H1 (cell line): Measurements from ENCODE around the gene GALR2. TPM values are rescaled to one million over a fixed set of nuclear protein-coding genes. Genes with fewer than 3 reads are reported as not detected.

Experiments
- CTCF ChIA-PET: fragments of 300-600 bp; sonication (Branson Sonifier 250); formaldehyde crosslinking; loops from one replicate; lab custom pipeline; 2021; ENCODE audit not compliant: partially characterized antibody; lab: Charles Lee
- POLR2A ChIA-PET: fragments of 300-600 bp; sonication (Branson Sonifier 250); formaldehyde crosslinking; loops from one replicate; lab custom pipeline; 2021; ENCODE audit warnings: inconsistent platforms; ENCODE audit not compliant: partially characterized antibody; lab: Charles Lee
- DNase-seq, 2 experiments: peaks; one replicate each; pipeline versions ENCODE4 v3.0.0 to v3.0.0-alpha.2; 2010 to 2022; ENCODE audit warnings: low spot score in 2 of 2, low read depth in 1 of 2, mixed read lengths in 1 of 2
- FAIRE-seq: peaks from 2 replicates; lab custom pipeline; 2011; peaks lifted over from hg19 to GRCh38; lab: Jason Lieb, UNC
- H2AFZ ChIP-seq: 2 replicates; pipeline ENCODE4 v1.8.1; 2012; ENCODE audit warnings: low read length, inconsistent platforms
- H2AK5ac ChIP-seq: 2 replicates; pipeline ENCODE4 v1.6.1; 2013; ENCODE audit warnings: low read depth, low read length
- H2BK120ac ChIP-seq: replicated peaks from 2 replicates; pipeline ENCODE3; 2013; ENCODE audit warnings: low read depth, low read length, inconsistent platforms
- H2BK12ac ChIP-seq: 2 replicates; pipeline ENCODE4 v1.6.1; 2013; ENCODE audit warnings: low read depth, low read length
- H2BK15ac ChIP-seq: 2 replicates; pipeline ENCODE4 v1.6.1; 2013; ENCODE audit warnings: low read length
- H2BK20ac ChIP-seq: 2 replicates; pipeline ENCODE4 v1.6.1; 2013; ENCODE audit warnings: low read length
- H2BK5ac ChIP-seq: 2 replicates; pipeline ENCODE4 v1.6.1; 2013; ENCODE audit warnings: low read depth, low read length
- H3K14ac ChIP-seq: 2 replicates; pipeline ENCODE4 v1.6.1; 2013; ENCODE audit warnings: inconsistent platforms; ENCODE audit not compliant: insufficient read length
- H3K18ac ChIP-seq: 2 replicates; pipeline ENCODE4 v1.6.1; 2013; ENCODE audit warnings: low read length; ENCODE audit errors: extremely low read depth
- H3K23ac ChIP-seq: 2 replicates; pipeline ENCODE4 v1.6.1; 2013; ENCODE audit warnings: inconsistent platforms; ENCODE audit not compliant: insufficient read length
- H3K23me2 ChIP-seq: 2 replicates; pipeline ENCODE4 v1.6.1; 2013; ENCODE audit warnings: low read depth, low read length
- H3K27ac ChIP-seq: 2 replicates; pipeline ENCODE4 v1.6.1; 2011; ENCODE audit warnings: low read depth, low read length, inconsistent platforms
- H3K27me3 ChIP-seq, 4 experiments: replicated peaks in 1 of 4; 1 replicate in 1 of 4; 2 replicates in 3 of 4; pipeline versions ENCODE4 v1.6.1 to v1.8.1; 2011 to 2013; ENCODE audit warnings: low read length in 3 of 4, mild to moderate bottlenecking in 3 of 4, inconsistent platforms in 2 of 4, mixed read lengths in 2 of 4, moderate library complexity in 1 of 4; ENCODE audit not compliant: control insufficient read depth in 3 of 4, insufficient read depth in 3 of 4; ENCODE audit errors: extremely low read depth in 1 of 4
- H3K36me3 ChIP-seq, 4 experiments: 2 replicates each; pipeline versions ENCODE4 v1.6.1 to v1.8.1; 2011 to 2013; ENCODE audit warnings: mild to moderate bottlenecking in 4 of 4, low read length in 3 of 4, moderate library complexity in 2 of 4, control low read depth in 1 of 4, inconsistent platforms in 1 of 4; ENCODE audit not compliant: insufficient read depth in 4 of 4, control insufficient read depth in 2 of 4
- H3K4ac ChIP-seq: replicated peaks from 2 replicates; pipeline ENCODE3; 2013; ENCODE audit warnings: low read length, low read depth, mixed read lengths, inconsistent platforms; ENCODE audit not compliant: insufficient read length
- H3K4me1 ChIP-seq, 4 experiments: replicated peaks in 1 of 4; 1 replicate in 1 of 4; 2 replicates in 3 of 4; pipeline versions ENCODE4 v1.6.1 to v1.8.1; 2011 to 2013; ENCODE audit warnings: low read length in 3 of 4, inconsistent platforms in 2 of 4, mixed read lengths in 1 of 4; ENCODE audit not compliant: insufficient read depth in 4 of 4, control insufficient read depth in 3 of 4
- H3K4me2 ChIP-seq, 2 experiments: 2 replicates each; pipeline versions ENCODE4 v1.6.1 to v1.8.1; 2011 to 2013; ENCODE audit warnings: low read depth in 2 of 2, low read length in 2 of 2, control low read depth in 1 of 2, inconsistent platforms in 1 of 2, mild to moderate bottlenecking in 1 of 2; ENCODE audit not compliant: insufficient read depth in 1 of 2
- H3K4me3 ChIP-seq, 4 experiments: fragments of 200-600, 300-600 bp in 1 of 4; sonication (generic), shearing (Covaris generic), sonication (Bioruptor Twin) in 1 of 4; 2 replicates each; pipeline versions ENCODE4 v1.5.1 to v1.8.1; 2011 to 2016; ENCODE audit warnings: low read length in 4 of 4, low read depth in 3 of 4, control low read depth in 2 of 4, inconsistent platforms in 2 of 4, mild to moderate bottlenecking in 2 of 4, mixed read lengths in 1 of 4, moderate library complexity in 1 of 4; ENCODE audit not compliant: insufficient read depth in 2 of 4; ENCODE audit errors: extremely low read depth in 1 of 4
- H3K56ac ChIP-seq: replicated peaks from 2 replicates; pipeline ENCODE3; 2013; ENCODE audit warnings: low read depth, mild to moderate bottlenecking, mixed read lengths, low read length, inconsistent platforms; ENCODE audit not compliant: insufficient read length
- H3K79me1 ChIP-seq: 2 replicates; pipeline ENCODE4 v1.6.1; 2013; ENCODE audit warnings: low read depth, low read length, control low read depth
- H3K79me2 ChIP-seq, 2 experiments: 2 replicates each; pipeline versions ENCODE4 v1.6.1 to v1.8.1; 2012 to 2013; ENCODE audit warnings: low read length in 2 of 2, mild to moderate bottlenecking in 2 of 2, inconsistent platforms in 1 of 2; ENCODE audit not compliant: insufficient read depth in 2 of 2, control insufficient read depth in 1 of 2
- H3K9ac ChIP-seq, 4 experiments: replicated peaks in 1 of 4; 1 replicate in 1 of 4; 2 replicates in 3 of 4; pipeline versions ENCODE4 v1.6.1 to v1.8.1; 2011 to 2013; ENCODE audit warnings: low read depth in 3 of 4, low read length in 3 of 4, control low read depth in 2 of 4, mild to moderate bottlenecking in 2 of 4, moderate library complexity in 2 of 4, inconsistent platforms in 1 of 4; ENCODE audit errors: extremely low read depth in 1 of 4
- H3K9me3 ChIP-seq, 2 experiments: 2 replicates each; pipeline versions ENCODE4 v1.6.1 to v1.8.1; 2012 to 2013; ENCODE audit warnings: mild to moderate bottlenecking in 2 of 2, moderate library complexity in 2 of 2, control low read depth in 1 of 2, inconsistent platforms in 1 of 2, low read depth in 1 of 2, low read length in 1 of 2, mixed read lengths in 1 of 2; ENCODE audit not compliant: insufficient read depth in 2 of 2
- H4K20me1 ChIP-seq, 2 experiments: replicated peaks in 1 of 2; 2 replicates each; pipeline versions ENCODE3 to v1.8.1; 2011 to 2013; ENCODE audit warnings: inconsistent platforms in 2 of 2, low read length in 2 of 2, mild to moderate bottlenecking in 1 of 2; ENCODE audit not compliant: insufficient read depth in 2 of 2, control insufficient read depth in 1 of 2
- H4K5ac ChIP-seq: 2 replicates; pipeline ENCODE4 v1.6.1; 2013; ENCODE audit warnings: low read length, low read depth, mixed read lengths, inconsistent platforms; ENCODE audit not compliant: insufficient read length
- H4K8ac ChIP-seq: 2 replicates; pipeline ENCODE4 v1.8.0; 2013; ENCODE audit warnings: mild to moderate bottlenecking, moderate library complexity, low read length, inconsistent platforms; ENCODE audit not compliant: insufficient read depth; ENCODE audit errors: extremely low read depth
- H4K91ac ChIP-seq: replicated peaks from 2 replicates; pipeline ENCODE3; 2013; ENCODE audit warnings: low read length, mixed read lengths, inconsistent platforms; ENCODE audit not compliant: insufficient read length
- BCL11A ChIP-seq, 2 experiments: IDR thresholded peaks; one replicate each; pipeline ENCODE4 v1.6.1; 2011; ENCODE audit warnings: low read depth in 2 of 2, low read length in 2 of 2, mild to moderate bottlenecking in 2 of 2
- CBX5 ChIP-seq: fragments of 300-800, 300-1000 bp; sonication (generic); IDR thresholded peaks from 2 replicates; pipeline ENCODE4 v1.7.1; 2016; ENCODE audit warnings: antibody characterized with exemption, low read length, low read depth
- CHD1 ChIP-seq: IDR thresholded peaks from 2 replicates; pipeline ENCODE4 v1.6.1; 2012; ENCODE audit warnings: low read depth, low read length, improper control_type of control experiment
- GTF2F1 ChIP-seq: IDR thresholded peaks from 2 replicates; pipeline ENCODE4 v1.6.1; 2012; ENCODE audit warnings: low read depth, low read length, improper control_type of control experiment, borderline replicate concordance
- HDAC6 ChIP-seq: IDR thresholded peaks from one replicate; pipeline ENCODE4 v1.7.1; 2012; ENCODE audit warnings: low read depth, mild to moderate bottlenecking, inconsistent platforms, low read length, moderate library complexity
- JUN ChIP-seq: IDR thresholded peaks from 2 replicates; pipeline ENCODE4 v1.6.1; 2011; ENCODE audit warnings: low read depth, mild to moderate bottlenecking, improper control_type of control experiment, low read length
- SIRT6 ChIP-seq: IDR thresholded peaks from one replicate; pipeline ENCODE4 v1.7.1; 2012; ENCODE audit warnings: low read length, inconsistent platforms
- TAF7 ChIP-seq: optimal IDR thresholded peaks from 2 replicates; pipeline ENCODE3; 2011; ENCODE audit warnings: low read depth, mild to moderate bottlenecking, inconsistent platforms, low read length, moderate library complexity, borderline replicate concordance
- ZNF274 ChIP-seq: IDR thresholded peaks from 2 replicates; pipeline ENCODE4 v1.7.0; 2012; ENCODE audit warnings: low read length, borderline replicate concordance; ENCODE audit errors: extremely low read depth
- WGBS, 2 experiments: shearing (Covaris generic) in 1 of 2; methylation state at CpG; one replicate each; pipeline versions ENCODE4 v1.1.6 to v1.1.7; 2013 to 2015; ENCODE audit warnings: low lambda C conversion rate in 2 of 2, mixed read lengths in 2 of 2, inconsistent platforms in 1 of 2, low coverage in 1 of 2, missing lambda C conversion rate in 1 of 2; ENCODE audit not compliant: insufficient replicate concordance in 2 of 2, insufficient coverage in 1 of 2, insufficient read length in 1 of 2; ENCODE audit errors: extremely low coverage in 1 of 2, missing lambda C conversion rate in 1 of 2; 5-methylcytosine and 5-hydroxymethylcytosine counted together
- polyA plus RNA-seq, 7 experiments: library from polyadenylated mRNA; depleted of rRNA in 3 of 7; stranded (reverse) in 5 of 7; unstranded in 2 of 7; fragments of >200 nt in 5 of 7; fragments of 200-250 nt in 2 of 7; gene quantifications; 1 replicate in 5 of 7; 2 replicates in 1 of 7; 4 replicates in 1 of 7; pipeline versions ENCODE4 v1.2.1 to v1.2.3, GENCODE V29; 2011 to 2013; ENCODE audit warnings: missing spikeins in 2 of 7, mixed read lengths in 2 of 7
- total RNA-seq: library from RNA; stranded (reverse); fragmentation: NEBNext Ultra II Directional; extraction: Animal tissue kit (Norgen Biotek cat#: 25700); gene quantifications from 2 replicates; pipeline ENCODE4 v1.2.1, GENCODE V29; 2021
- TF ChIP-seq, protein P1 (sequence below): IDR thresholded peaks from 2 replicates; pipeline ENCODE4 v1.6.1; 2012; ENCODE audit warnings: low read length, inconsistent platforms

GALR2 gene
- total and polyA plus RNA-seq, 2 of the 8 experiments (the other 6 are each of a cell fraction or from before 2014, with no cell fraction given) = 0.86 to 2.2 TPM

DNA sequence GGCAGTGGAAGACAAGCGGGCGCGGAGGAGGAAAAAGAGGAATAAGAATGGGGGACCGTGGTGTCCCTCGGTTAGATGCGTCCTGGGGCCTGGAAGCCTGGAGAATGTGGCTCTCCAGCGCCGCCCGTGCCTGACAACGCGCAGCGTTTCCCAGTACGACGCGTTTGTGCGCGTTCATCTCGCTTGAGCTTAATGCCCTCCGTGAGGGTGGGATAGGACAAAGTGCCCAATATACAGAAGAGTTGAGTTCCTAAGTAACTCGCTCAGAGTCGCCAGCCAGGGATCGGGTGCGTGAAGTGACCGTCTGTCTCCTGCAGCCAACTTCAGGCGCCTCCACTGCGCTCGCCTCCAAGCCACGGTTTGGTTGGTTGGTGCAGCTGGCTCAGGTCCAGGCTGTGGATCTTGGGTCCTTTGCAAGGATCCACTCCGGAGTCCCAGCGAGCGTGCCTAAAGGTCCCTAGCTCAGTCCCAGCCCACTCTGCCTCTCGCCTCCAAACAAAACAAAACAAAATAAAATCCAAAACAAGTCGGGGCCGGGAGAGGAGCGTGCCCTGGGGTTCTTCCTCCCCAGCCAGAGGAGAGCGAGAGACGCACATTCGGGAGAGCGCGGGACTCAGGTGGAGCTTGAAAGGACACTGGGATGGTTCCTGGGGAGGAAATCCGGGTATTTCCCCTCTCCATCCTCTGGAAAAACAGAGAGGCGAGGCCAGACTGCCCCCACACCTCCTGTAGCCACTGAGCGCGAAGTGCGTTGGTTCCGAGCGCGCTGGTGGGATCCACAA, 974 bp downstream of the GALR2 start:
- peaks cover 2 to 17% of the 10 kb centered on the region in 2 experiments for H4K20me1 ChIP-seq
- H3K4me3 ChIP-seq = peak overlapping the region; percentile 21 to 60 (median 40); a peak in 5 of 8 replicates
- no peak for FAIRE-seq
- H4K91ac ChIP-seq = no peak overlapping the region
- H2AFZ ChIP-seq = no peak overlapping the region; the same call in 1 of the 2 replicates
- H3K4me2 ChIP-seq = peak overlapping the region; percentile 77 to 79
- no peak overlapping the region for H2BK5ac ChIP-seq
- no peak overlapping the region for H2BK120ac ChIP-seq
- H3K9ac ChIP-seq = no peak overlapping the region; a peak in 1 of 7 replicates
- 10% methylated on average over 48 of the region's 48 CpGs; no CpG with 5 or more reads in 1 of the 2 experiments for WGBS, 2 experiments
- H3K18ac ChIP-seq = no peak overlapping the region
- H2AK5ac ChIP-seq = no peak overlapping the region
- no peak overlapping the region for H3K23ac ChIP-seq
- CTCF ChIA-PET = interaction anchor here (0.5 to 7.6 kb wide), 20 partner anchors 8 to 254 kb away, joined by 3 to 36 read pairs (median 4); partner anchors contain the start of genes CDK3 and EXOC7
- H2BK12ac ChIP-seq = peak overlapping the region; percentile 29; the same call in 1 of the 2 replicates
- H3K36me3 ChIP-seq = no peaks in the 10 kb centered on the region; a peak in 1 of 8 replicates
- no peak overlapping the region for H3K27ac ChIP-seq
- H4K8ac ChIP-seq = peak overlapping the region; percentile 7; the same call in 1 of the 2 replicates
- POLR2A ChIA-PET = interaction anchor here (0.6 to 2.9 kb wide), 10 partner anchors 11 to 295 kb away, joined by 3 to 10 read pairs (median 4); partner anchors contain the start of gene EXOC7
- DNase-seq = peak in 1 of 2 experiments; percentile 81
- H4K5ac ChIP-seq = no peak overlapping the region
- peaks cover 6% of the 10 kb centered on the region; the same call in 1 of the 2 replicates for H3K79me1 ChIP-seq
- H3K9me3 ChIP-seq = no peaks in the 10 kb centered on the region
- H3K27me3 ChIP-seq = peaks cover 54 to 72% (median 68%) of the 10 kb centered on the region in 4 experiments
- peaks cover 31% of the 10 kb centered on the region for H3K23me2 ChIP-seq
- H3K4me1 ChIP-seq = peaks cover 0 to 54% (median 36%) of the 10 kb centered on the region in 4 experiments; a peak in 6 of 7 replicates
- no peak overlapping the region for H3K56ac ChIP-seq
- peaks cover 3 to 16% of the 10 kb centered on the region in 2 experiments for H3K79me2 ChIP-seq
- H2BK15ac ChIP-seq = peak overlapping the region; percentile 6; the same call in 1 of the 2 replicates
- no peak overlapping the region for H3K14ac ChIP-seq
- H2BK20ac ChIP-seq = peak overlapping the region; percentile 48
- no peak overlapping the region for H3K4ac ChIP-seq
- no peak for TF ChIP-seq CHD1
- no peak for TF ChIP-seq BCL11A (IDR thresholded peaks at IDR 0.05; ENCODE audit: low read depth in 2 of 2, low read length in 2 of 2)
- no peak for TF ChIP-seq JUN
- no peak for TF ChIP-seq GTF2F1
- TF ChIP-seq CBX5 = no peak
- TF ChIP-seq, protein P1, sequence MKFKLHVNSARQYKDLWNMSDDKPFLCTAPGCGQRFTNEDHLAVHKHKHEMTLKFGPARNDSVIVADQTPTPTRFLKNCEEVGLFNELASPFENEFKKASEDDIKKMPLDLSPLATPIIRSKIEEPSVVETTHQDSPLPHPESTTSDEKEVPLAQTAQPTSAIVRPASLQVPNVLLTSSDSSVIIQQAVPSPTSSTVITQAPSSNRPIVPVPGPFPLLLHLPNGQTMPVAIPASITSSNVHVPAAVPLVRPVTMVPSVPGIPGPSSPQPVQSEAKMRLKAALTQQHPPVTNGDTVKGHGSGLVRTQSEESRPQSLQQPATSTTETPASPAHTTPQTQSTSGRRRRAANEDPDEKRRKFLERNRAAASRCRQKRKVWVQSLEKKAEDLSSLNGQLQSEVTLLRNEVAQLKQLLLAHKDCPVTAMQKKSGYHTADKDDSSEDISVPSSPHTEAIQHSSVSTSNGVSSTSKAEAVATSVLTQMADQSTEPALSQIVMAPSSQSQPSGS = no peak
- no peak for TF ChIP-seq HDAC6
- no peak for TF ChIP-seq TAF7
- no peak for TF ChIP-seq SIRT6
- TF ChIP-seq ZNF274 = no peak
